MM.1S (cell line): ENCODE results near the gene GPRC6A.

ENCODE experiments used
- EZH2 ChIP-seq: fragments of 300-600 bp; sonication (generic); optimal IDR thresholded peaks from 2 replicates; pipeline ENCODE3; 2017; ENCODE audit warnings: low read depth, mild to moderate bottlenecking, antibody characterized with exemption, low read length, mixed read lengths
- TF ChIP-seq, protein P1 (sequence below): fragments of 300-600 bp; sonication (generic); IDR thresholded peaks from 2 replicates; pipeline ENCODE4 v1.5.1; 2016; ENCODE audit warnings: antibody characterized with exemption, low read length, mixed read lengths

- TF ChIP-seq, protein P1, sequence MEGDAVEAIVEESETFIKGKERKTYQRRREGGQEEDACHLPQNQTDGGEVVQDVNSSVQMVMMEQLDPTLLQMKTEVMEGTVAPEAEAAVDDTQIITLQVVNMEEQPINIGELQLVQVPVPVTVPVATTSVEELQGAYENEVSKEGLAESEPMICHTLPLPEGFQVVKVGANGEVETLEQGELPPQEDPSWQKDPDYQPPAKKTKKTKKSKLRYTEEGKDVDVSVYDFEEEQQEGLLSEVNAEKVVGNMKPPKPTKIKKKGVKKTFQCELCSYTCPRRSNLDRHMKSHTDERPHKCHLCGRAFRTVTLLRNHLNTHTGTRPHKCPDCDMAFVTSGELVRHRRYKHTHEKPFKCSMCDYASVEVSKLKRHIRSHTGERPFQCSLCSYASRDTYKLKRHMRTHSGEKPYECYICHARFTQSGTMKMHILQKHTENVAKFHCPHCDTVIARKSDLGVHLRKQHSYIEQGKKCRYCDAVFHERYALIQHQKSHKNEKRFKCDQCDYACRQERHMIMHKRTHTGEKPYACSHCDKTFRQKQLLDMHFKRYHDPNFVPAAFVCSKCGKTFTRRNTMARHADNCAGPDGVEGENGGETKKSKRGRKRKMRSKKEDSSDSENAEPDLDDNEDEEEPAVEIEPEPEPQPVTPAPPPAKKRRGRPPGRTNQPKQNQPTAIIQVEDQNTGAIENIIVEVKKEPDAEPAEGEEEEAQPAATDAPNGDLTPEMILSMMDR, result no peak
- TF ChIP-seq EZH2, result no peak
Measured at GRCh38 chr6:116767715-116768114, 61.2 kb downstream of the GPRC6A start.
